Measurements from ENCODE around the gene GRIK2.

GRCh38 chr6:101554231-101554630 lies 160.7 kb downstream of the GRIK2 start:
- TF ChIP-seq CTCF (conservative IDR thresholded peaks at IDR 0.05; ENCODE audit: low read depth, low read length) (no peak), SMC3 (IDR thresholded peaks at IDR 0.05; ENCODE audit: low read depth, low read length) (no peak), RAD21 (IDR thresholded peaks at IDR 0.05; ENCODE audit: low read length) (no peak), USF2 (IDR thresholded peaks at IDR 0.05; ENCODE audit: low read depth, low read length) (no peak)

Data from IMR-90 (cell line).